Activated naive CD4-positive, alpha-beta T cell treated with anti-CD3 and anti-CD28 coated beads for 36 hours (primary cell): ENCODE measurements around the gene TCFL5. TPM values are rescaled to one million over a fixed set of nuclear protein-coding genes. Genes with fewer than 3 reads are reported as not detected.
A peak's percentile ranks its signal among the peaks of the same experiment; 100 is the strongest.

Source experiments
- CTCF ChIA-PET: fragments of 350-600 bp; sonication (Branson Sonifier 250); formaldehyde crosslinking; loops from one replicate; lab custom pipeline; 2021; ENCODE audit warnings: antibody characterized with exemption; lab: Charles Lee
- DNase-seq: peaks from one replicate; pipeline ENCODE4 v3.0.0-alpha.2; 2020
- H3K27ac Mint-ChIP-seq: one replicate; pipeline ENCODE4 v1.8.0; 2021; ENCODE audit warnings: mild to moderate bottlenecking, mixed read lengths
- H3K27me3 Mint-ChIP-seq: one replicate; pipeline ENCODE4 v1.8.0; 2021; ENCODE audit warnings: low read depth, mixed read lengths
- H3K36me3 Mint-ChIP-seq: one replicate; pipeline ENCODE4 v1.8.0; 2021; ENCODE audit warnings: low read depth, mixed read lengths
- H3K4me1 Mint-ChIP-seq: one replicate; pipeline ENCODE4 v1.8.0; 2021; ENCODE audit warnings: low read depth, mixed read lengths
- H3K4me3 Mint-ChIP-seq: one replicate; pipeline ENCODE4 v1.8.0; 2021; ENCODE audit warnings: mild to moderate bottlenecking, moderate library complexity, mixed read lengths
- H3K9me3 Mint-ChIP-seq: one replicate; pipeline ENCODE4 v1.8.0; 2021; ENCODE audit warnings: mixed read lengths
- intact Hi-C: fragments of 100-400 bp; cut with micrococcal nuclease; formaldehyde crosslinking; loops from one replicate; pipeline ENCODE4 v1.15.1; 2023
- total RNA-seq, 2 experiments: library from RNA; stranded (reverse); gene quantifications; one replicate each; pipeline ENCODE4 v1.2.3, GENCODE V29; 2021

The TCFL5 gene
- 1 to 10 TPM; 5.4 to 5.5 TPM for total RNA-seq

DNA sequence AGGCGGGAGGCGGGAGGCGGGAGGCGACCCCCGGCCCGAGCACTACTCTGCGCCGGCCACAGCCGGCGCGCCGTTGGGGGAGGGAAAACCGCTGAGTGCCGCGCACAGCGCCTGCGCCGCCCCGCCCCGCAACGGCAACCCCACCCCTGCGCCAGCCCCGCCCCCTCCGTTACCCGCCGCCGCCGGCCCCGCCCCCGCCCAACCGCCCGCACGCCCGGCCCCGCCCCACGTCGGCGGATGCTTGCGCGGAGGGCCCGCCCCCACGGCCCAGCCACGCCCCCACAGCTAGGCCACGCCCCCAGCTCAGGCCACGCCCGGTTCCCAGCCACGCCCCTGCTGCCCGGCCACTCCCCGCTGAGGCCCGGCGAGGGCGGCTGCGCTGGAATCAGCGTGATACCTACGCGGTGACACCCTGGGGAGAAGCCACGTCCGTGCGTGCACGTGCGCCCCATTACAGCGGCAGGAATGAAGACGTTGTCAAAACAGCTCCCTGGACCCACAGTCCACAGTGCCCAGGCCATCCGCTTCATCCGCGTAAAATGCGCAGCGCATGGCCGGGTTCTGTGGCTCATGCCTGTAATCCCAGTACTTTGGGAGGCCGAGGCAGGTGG is at the start of gene TCFL5:
TSS of gene TCFL5 (minus strand) at position 97 of the 611 bp plus-strand sequence. CDS start 152 bp downstream, outside the sequence.
- Mint-ChIP-seq H3K27ac (no peak within 1 kb of the TSS), H3K4me3 (peak within 1 kb of the TSS; percentile 65), H3K4me1 (peaks cover 24% of the 10 kb centered on the region), H3K36me3 (peaks cover 10% of the 10 kb centered on the region), H3K9me3 (no peaks in the 10 kb centered on the region), H3K27me3 (no peaks in the 10 kb centered on the region)
- intact Hi-C loops: loop anchor here (1.0 to 5.0 kb wide), 3 partner anchors 64 to 240 kb away; partner anchors contain the start of gene DIDO1
- DNase-seq: peak; percentile 92
- CTCF ChIA-PET: no interaction called here

- H3K4me1 Mint-ChIP-seq: peaks cover 21% of the 10 kb centered on the region
- H3K27me3 Mint-ChIP-seq: no peaks in the 10 kb centered on the region
- H3K4me3 Mint-ChIP-seq: no peak overlapping the region
- H3K9me3 Mint-ChIP-seq: no peaks in the 10 kb centered on the region
- H3K36me3 Mint-ChIP-seq: peaks cover 41% of the 10 kb centered on the region
- peak overlapping the region; percentile 46 for H3K27ac Mint-ChIP-seq
- no peak for DNase-seq
- CTCF ChIA-PET: interaction anchor here (0.9 kb wide), 1 partner anchor 15 kb away, joined by 4 read pairs; no protein-coding TSS in a partner anchor
- intact Hi-C loops: no loop called here
Observed at GRCh38 chr20:62910777-62911497, 49.3 kb upstream of the TCFL5 start.

DNA sequence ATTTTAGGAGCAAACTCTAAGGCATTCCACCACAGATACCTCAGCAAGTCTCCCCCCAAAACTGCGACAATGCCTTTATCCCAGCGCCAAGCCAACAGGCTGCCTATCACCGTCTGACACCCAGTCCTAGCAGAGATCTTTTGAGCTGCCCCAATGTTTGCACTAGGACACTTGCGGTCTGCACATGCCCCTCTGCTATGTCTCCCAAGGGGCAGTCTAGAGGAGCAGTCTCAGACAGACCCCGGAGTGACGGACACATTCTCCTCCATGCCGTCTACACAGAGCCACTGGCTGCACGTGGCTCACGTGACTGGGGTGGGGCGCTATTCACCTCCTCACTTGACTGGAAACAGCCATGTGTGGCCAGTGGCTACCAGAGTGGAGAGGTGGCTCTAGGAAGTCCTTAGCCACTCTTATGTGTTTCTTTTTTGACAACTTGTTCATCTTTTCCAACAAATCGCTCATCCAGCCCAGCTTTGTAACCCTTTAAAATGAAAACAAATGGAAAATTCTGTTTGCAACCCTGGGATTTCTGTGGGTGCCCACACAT is 48.7 kb upstream of the TCFL5 start:
- DNase-seq: no peak
- intact Hi-C loops: no loop called here
- no peaks in the 10 kb centered on the region for H3K27me3 Mint-ChIP-seq
- H3K9me3 Mint-ChIP-seq: no peaks in the 10 kb centered on the region
- H3K4me3 Mint-ChIP-seq: no peak overlapping the region
- CTCF ChIA-PET: no interaction called here
- H3K36me3 Mint-ChIP-seq: peaks cover 46% of the 10 kb centered on the region
- peaks cover 16% of the 10 kb centered on the region for H3K4me1 Mint-ChIP-seq
- peak overlapping the region; percentile 46 for H3K27ac Mint-ChIP-seq

- Mint-ChIP-seq H3K27me3 (no peaks in the 10 kb centered on the region), H3K4me1 (peaks cover 6% of the 10 kb centered on the region), H3K36me3 (peaks cover 53% of the 10 kb centered on the region), H3K27ac (peak overlapping the region; percentile 21), H3K4me3 (no peak overlapping the region), H3K9me3 (no peaks in the 10 kb centered on the region)
- intact Hi-C loops: no loop called here
- CTCF ChIA-PET: interaction anchor here (1.9 to 2.8 kb wide), 3 partner anchors 8 to 26 kb away, joined by 10 to 34 read pairs (median 10); no protein-coding TSS in a partner anchor
- no peak for DNase-seq
Observed at GRCh38 chr20:62908971-62909791, 47.6 kb upstream of the TCFL5 start.

DNA sequence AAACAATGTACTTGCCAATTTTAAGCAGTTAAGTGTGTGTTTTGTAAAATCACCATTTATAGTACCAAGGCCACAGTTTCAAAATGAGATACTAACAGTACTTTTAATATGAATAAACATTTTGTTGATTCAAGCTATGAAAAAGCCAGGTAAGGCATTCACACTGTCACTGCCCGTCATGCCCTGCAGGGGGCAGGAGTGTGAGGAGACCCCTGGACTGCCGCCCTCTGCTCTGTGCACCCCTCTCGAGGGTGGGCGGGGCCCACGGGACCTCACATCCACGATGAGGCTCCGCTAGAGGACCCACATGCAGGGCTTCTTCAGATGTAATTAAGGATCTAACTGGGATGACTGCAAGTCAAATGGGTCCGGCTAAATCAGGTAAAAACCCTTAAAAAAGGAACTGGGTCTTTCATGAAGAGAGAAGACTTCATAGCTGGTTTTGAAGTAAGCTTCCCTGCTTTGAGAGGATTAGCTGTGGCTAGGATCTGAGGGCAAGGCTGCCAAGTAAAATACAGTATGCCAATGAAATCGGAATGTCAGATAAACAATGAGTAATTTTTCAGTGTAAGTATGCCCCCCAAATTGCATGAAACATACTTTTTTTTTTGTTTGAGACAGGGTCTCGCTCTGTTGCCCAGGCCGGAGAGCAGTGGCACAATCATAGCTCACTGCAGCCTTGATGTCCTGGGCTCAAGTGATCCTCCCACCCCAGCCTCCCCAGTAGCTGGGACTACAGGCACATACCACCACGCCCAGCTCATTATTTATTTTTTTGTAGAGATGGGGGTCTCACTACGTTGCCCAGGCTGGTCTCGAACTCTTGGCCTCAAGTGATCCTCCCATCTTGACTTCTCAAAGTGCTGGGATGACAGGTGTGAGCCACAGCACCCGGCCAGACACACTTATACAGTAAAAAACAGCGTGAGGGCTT is 46.0 kb upstream of the TCFL5 start:
- intact Hi-C loops: no loop called here
- Mint-ChIP-seq H3K27me3 (no peaks in the 10 kb centered on the region), H3K9me3 (no peaks in the 10 kb centered on the region), H3K4me1 (peaks cover 2% of the 10 kb centered on the region), H3K27ac (peak overlapping the region; percentile 30), H3K4me3 (no peak overlapping the region), H3K36me3 (peaks cover 55% of the 10 kb centered on the region)
- peak; percentile 38 for DNase-seq
- CTCF ChIA-PET: interaction anchor here (0.6 to 2.8 kb wide), 16 partner anchors 9 to 193 kb away, joined by 3 to 34 read pairs (median 4); partner anchors contain the start of gene DIDO1

- no peak overlapping the region for H3K27ac Mint-ChIP-seq
- CTCF ChIA-PET: interaction anchor here (0.6 to 2.8 kb wide), 12 partner anchors 8 to 44 kb away, joined by 3 to 34 read pairs (median 6); partner anchors contain the start of gene DIDO1
- intact Hi-C loops: no loop called here
- H3K4me3 Mint-ChIP-seq: no peak overlapping the region
- peaks cover 60% of the 10 kb centered on the region for H3K36me3 Mint-ChIP-seq
- no peaks in the 10 kb centered on the region for H3K27me3 Mint-ChIP-seq
- peaks cover 2% of the 10 kb centered on the region for H3K4me1 Mint-ChIP-seq
- H3K9me3 Mint-ChIP-seq: no peaks in the 10 kb centered on the region
- no peak for DNase-seq
Observed at GRCh38 chr20:62906647-62907375, 45.2 kb upstream of the TCFL5 start.

GRCh38 chr20:62906209-62906608 is 44.6 kb upstream of the TCFL5 start:
- peaks cover 3% of the 10 kb centered on the region for H3K4me1 Mint-ChIP-seq
- intact Hi-C loops: no loop called here
- peaks cover 58% of the 10 kb centered on the region for H3K36me3 Mint-ChIP-seq
- CTCF ChIA-PET: interaction anchor here (2.0 kb wide), 1 partner anchor 13 kb away, joined by 6 read pairs; no protein-coding TSS in a partner anchor
- H3K4me3 Mint-ChIP-seq: no peak overlapping the region
- no peak for DNase-seq
- H3K27ac Mint-ChIP-seq: no peak overlapping the region
- no peaks in the 10 kb centered on the region for H3K9me3 Mint-ChIP-seq
- no peaks in the 10 kb centered on the region for H3K27me3 Mint-ChIP-seq

DNA sequence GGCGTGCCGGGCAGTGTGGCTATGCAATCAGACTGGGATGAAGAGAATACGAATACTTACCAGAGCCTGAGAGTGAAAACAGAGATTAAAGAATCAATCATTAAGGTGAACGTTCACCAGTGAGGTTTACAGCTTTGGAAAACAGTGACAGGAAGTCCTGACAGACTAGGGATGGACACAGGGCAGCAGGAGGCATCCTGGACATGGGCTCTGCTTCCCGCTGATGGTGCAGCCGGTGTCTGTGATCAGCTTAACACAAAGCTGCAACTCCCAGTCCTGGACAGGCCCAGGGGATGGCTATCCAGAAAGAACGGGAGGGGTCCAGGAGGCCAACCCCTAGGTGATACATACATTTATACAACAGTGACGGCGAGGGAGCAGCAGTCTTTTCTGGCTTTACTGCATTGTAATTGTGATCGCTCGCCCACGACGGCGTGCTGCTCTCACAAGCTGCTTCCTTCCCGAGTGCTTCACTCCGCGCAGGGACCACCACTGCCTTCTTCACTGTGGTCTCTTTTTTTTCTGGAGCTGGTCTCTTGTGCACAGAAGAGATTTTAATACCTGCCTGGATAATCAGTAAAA is 44.0 kb upstream of the TCFL5 start:
- H3K27ac Mint-ChIP-seq: no peak overlapping the region
- H3K27me3 Mint-ChIP-seq: no peaks in the 10 kb centered on the region
- peaks cover 54% of the 10 kb centered on the region for H3K36me3 Mint-ChIP-seq
- intact Hi-C loops: no loop called here
- no peak overlapping the region for H3K4me3 Mint-ChIP-seq
- peaks cover 6% of the 10 kb centered on the region for H3K4me1 Mint-ChIP-seq
- CTCF ChIA-PET: no interaction called here
- no peak for DNase-seq
- H3K9me3 Mint-ChIP-seq: no peaks in the 10 kb centered on the region

- Mint-ChIP-seq H3K27me3 (no peaks in the 10 kb centered on the region), H3K36me3 (peaks cover 40% of the 10 kb centered on the region), H3K27ac (peak overlapping the region; percentile 63), H3K4me1 (peaks cover 31% of the 10 kb centered on the region), H3K4me3 (no peak overlapping the region), H3K9me3 (no peaks in the 10 kb centered on the region)
- no peak for DNase-seq
- intact Hi-C loops: no loop called here
- CTCF ChIA-PET: interaction anchor here (1.2 to 4.9 kb wide), 3 partner anchors 10 to 30 kb away, joined by 3 to 25 read pairs (median 4); no protein-coding TSS in a partner anchor
Observed at GRCh38 chr20:62902926-62903615, 41.4 kb upstream of the TCFL5 start.

DNA sequence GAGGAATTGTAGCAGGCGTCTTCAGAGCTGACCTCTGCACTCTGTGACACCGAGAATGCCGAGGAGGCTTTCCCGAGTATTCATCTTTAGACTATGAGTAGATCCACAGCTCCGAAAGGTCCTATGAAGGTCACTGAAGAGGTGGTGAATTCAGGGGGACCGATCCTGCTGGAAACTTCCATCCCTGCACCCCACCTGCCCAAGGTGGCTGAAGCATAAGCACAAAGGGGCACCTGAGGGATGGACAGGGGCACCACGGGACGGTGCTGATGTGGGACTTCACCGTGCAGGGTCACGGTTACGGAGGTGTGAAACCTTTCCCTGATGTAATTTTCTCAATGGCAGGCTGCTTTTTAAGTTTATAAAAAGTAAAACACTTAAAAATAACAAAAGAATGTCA is 40.3 kb upstream of the TCFL5 start:
- CTCF ChIA-PET: interaction anchor here (0.7 to 4.9 kb wide), 11 partner anchors 8 to 204 kb away, joined by 3 to 27 read pairs (median 3); no protein-coding TSS in a partner anchor

More for the DNA sequence above, 40.3 kb upstream of the TCFL5 start:
- intact Hi-C loops: no loop called here
- H3K36me3 Mint-ChIP-seq: peaks cover 31% of the 10 kb centered on the region
- no peak overlapping the region for H3K4me3 Mint-ChIP-seq
- peaks cover 29% of the 10 kb centered on the region for H3K4me1 Mint-ChIP-seq
- H3K27me3 Mint-ChIP-seq: no peaks in the 10 kb centered on the region
- no peak for DNase-seq
- peak overlapping the region; percentile 46 for H3K27ac Mint-ChIP-seq
- H3K9me3 Mint-ChIP-seq: no peaks in the 10 kb centered on the region
